D721Med (cell line): ENCODE data around the gene PALM3.

Experiments used
- DNase-seq: peaks from one replicate; pipeline ENCODE4 v3.0.0; 2011; ENCODE audit warnings: low spot score; ENCODE audit not compliant: insufficient read length
- FAIRE-seq: peaks from 2 replicates; lab custom pipeline; 2011; peaks lifted over from hg19 to GRCh38; lab: Jason Lieb, UNC
- CTCF ChIP-seq: IDR thresholded peaks from 2 replicates; pipeline ENCODE4 v1.5.1; 2012; ENCODE audit warnings: mild to moderate bottlenecking, control low read depth; ENCODE audit not compliant: insufficient read depth; ENCODE audit errors: missing control alignments

The PALM3 gene

DNA sequence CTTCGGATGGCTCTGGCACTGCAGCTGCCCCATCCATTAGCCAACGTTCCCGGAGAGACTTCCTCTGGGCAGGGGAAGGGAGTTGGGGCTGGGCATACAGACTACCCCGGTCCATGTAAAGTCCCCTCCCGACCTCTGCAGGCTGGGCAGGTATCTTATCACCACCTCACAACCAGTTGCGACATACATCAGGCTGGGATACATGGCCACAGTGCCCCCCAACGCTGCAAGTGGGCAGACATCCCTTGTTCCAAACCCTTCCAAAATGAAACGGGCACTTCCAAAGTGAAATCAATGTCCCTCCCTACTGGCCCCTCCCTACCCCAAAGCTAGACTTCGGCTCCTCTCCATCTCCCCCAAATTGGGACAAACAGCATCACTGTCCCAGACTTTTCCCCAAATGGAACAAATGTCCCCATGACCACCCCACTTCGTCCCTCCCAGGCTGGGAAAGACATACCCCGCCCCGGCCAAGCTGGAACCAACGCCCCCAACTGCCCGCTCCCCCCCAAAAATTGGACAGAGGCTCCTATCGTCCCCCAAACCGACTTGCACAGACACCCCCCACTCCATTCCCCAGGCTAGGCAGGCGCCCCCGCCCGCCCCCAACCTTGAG lies 5.0 kb downstream of the PALM3 start:
- DNase-seq (no peak), FAIRE-seq (no peak)
- no peak for TF ChIP-seq CTCF

- no peak for TF ChIP-seq CTCF
- DNase-seq (no peak), FAIRE-seq (no peak)
Observed at GRCh38 chr19:14056069-14056666, 5.7 kb downstream of the PALM3 start.

DNA sequence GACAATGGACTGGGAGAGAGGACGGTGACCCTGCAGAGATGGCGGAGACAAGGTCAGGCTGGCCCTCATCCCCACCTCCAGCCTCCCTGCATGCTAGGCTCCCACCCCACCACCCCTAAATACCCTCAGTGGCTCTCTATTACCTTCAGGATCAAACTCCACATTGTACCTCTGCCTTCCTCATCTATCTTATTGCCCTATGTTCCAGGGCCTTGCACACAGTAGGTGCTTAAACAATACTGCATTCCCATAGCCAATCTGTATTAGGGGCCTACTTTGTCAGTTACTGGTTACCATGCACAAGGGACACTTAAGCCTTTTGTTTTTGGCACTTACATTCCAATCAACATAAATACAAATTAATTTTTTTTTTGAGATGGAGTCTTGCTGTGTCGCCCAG lies 6.5 kb downstream of the PALM3 start:
- no peak for FAIRE-seq
- no peak for TF ChIP-seq CTCF
- DNase-seq: no peak

DNA sequence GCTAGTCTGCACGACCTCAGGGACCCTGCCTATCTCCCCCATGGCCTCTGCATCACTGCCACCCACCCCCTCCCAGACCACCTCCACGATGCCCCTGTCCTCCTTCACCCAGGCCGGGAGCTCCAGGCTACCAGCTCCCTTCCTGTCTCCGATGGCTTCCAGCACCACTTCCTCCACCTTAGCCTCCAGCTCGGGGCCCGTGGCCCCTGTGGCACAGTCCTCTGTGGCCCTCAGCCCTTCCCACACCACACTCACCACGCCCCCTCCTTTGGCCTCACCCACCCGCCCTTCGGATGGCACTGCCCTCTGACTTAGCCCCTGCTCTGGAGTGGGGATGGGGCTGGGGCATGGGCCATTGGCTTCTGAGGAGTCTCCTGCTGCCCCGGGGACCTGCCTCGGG lies 7.2 kb downstream of the PALM3 start:
- no peak for DNase-seq
- TF ChIP-seq CTCF: no peak
- FAIRE-seq: no peak

- FAIRE-seq: no peak
- DNase-seq: no peak
- no peak for TF ChIP-seq CTCF
Observed at GRCh38 chr19:14054099-14054498, 7.8 kb downstream of the PALM3 start.

- DNase-seq: no peak
- FAIRE-seq: no peak
- TF ChIP-seq CTCF: no peak
Observed at GRCh38 chr19:14053500-14053899, 8.4 kb downstream of the PALM3 start.

GRCh38 chr19:14053032-14053431 lies 8.8 kb downstream of the PALM3 start:
- no peak for DNase-seq
- FAIRE-seq: no peak
- no peak for TF ChIP-seq CTCF
